Neural cell (in vitro differentiated cells): Measurements from ENCODE around the gene COL23A1. TPM values are rescaled to one million over a fixed set of nuclear protein-coding genes. Genes with fewer than 3 reads are reported as not detected.

ENCODE experiments used
- H2AFZ ChIP-seq: fragments of 200-600, 300-800 bp; sonication (generic), shearing (Covaris generic); 2 replicates; pipeline ENCODE4 v1.6.0; 2014; ENCODE audit warnings: low read depth, mild to moderate bottlenecking, antibody characterized with exemption, low read length, moderate library complexity
- H3F3A ChIP-seq: fragments of 200-600 bp; shearing (Covaris generic); 2 replicates; pipeline ENCODE4 v1.6.1; 2016; ENCODE audit warnings: mild to moderate bottlenecking, moderate library complexity, mixed read lengths, antibody characterized with exemption, low read length; ENCODE audit not compliant: insufficient read depth, poor library complexity, severe bottlenecking
- H3K27ac ChIP-seq: fragments of 200-600, 300-800 bp; sonication (generic), shearing (Covaris generic); 2 replicates; pipeline ENCODE4 v1.5.1; 2014; ENCODE audit warnings: mild to moderate bottlenecking, low read length, moderate library complexity
- H3K27me3 ChIP-seq: fragments of 300-800, 200-600 bp; sonication (generic), shearing (Covaris generic); 2 replicates; pipeline ENCODE4 v1.6.0; 2014; ENCODE audit warnings: mild to moderate bottlenecking, low read depth, low read length, moderate library complexity; ENCODE audit not compliant: insufficient read depth
- H3K36me3 ChIP-seq: fragments of 300-800, 200-600 bp; sonication (generic), shearing (Covaris generic); 2 replicates; pipeline ENCODE4 v1.5.1; 2014; ENCODE audit warnings: mild to moderate bottlenecking, antibody characterized with exemption, low read length, moderate library complexity; ENCODE audit not compliant: insufficient read depth
- H3K4me2 ChIP-seq: fragments of 300-800, 200-600 bp; sonication (generic), shearing (Covaris generic); 2 replicates; pipeline ENCODE4 v1.6.0; 2014; ENCODE audit warnings: mild to moderate bottlenecking, low read length
- H3K4me3 ChIP-seq: fragments of 300-800, 200-600 bp; sonication (generic), shearing (Covaris generic); 2 replicates; pipeline ENCODE4 v1.5.1; 2014; ENCODE audit warnings: mild to moderate bottlenecking, low read length, moderate library complexity
- H3K79me2 ChIP-seq: fragments of 200-600 bp; shearing (Covaris generic); replicated peaks from 2 replicates; pipeline ENCODE4 v1.6.0; 2014; ENCODE audit warnings: mild to moderate bottlenecking, low read length, moderate library complexity; ENCODE audit not compliant: insufficient read depth
- H3K9ac ChIP-seq: fragments of 300-800, 200-600 bp; sonication (generic), shearing (Covaris generic); 2 replicates; pipeline ENCODE4 v1.6.1; 2016; ENCODE audit warnings: mild to moderate bottlenecking, low read length, mixed read lengths
- H3K9me2 ChIP-seq: fragments of 200-600 bp; shearing (Covaris generic); 2 replicates; pipeline ENCODE4 v1.6.1; 2016; ENCODE audit warnings: mild to moderate bottlenecking, low read length, mixed read lengths; ENCODE audit not compliant: insufficient read depth
- H3K9me3 ChIP-seq: fragments of 200-600, 300-800 bp; sonication (generic), shearing (Covaris generic); 2 replicates; pipeline ENCODE4 v1.6.1; 2016; ENCODE audit warnings: mild to moderate bottlenecking, mixed run types, low read length, moderate library complexity, mixed read lengths
- H4K20me1 ChIP-seq: fragments of 200-600 bp; shearing (Covaris generic); 2 replicates; pipeline ENCODE4 v1.6.1; 2016; ENCODE audit warnings: mild to moderate bottlenecking, mixed run types; ENCODE audit not compliant: insufficient read depth
- CTCF ChIP-seq: fragments of 450-650 bp; IDR thresholded peaks from 2 replicates; pipeline ENCODE4 v1.5.1; 2014; ENCODE audit warnings: antibody characterized with exemption, mild to moderate bottlenecking, moderate library complexity; ENCODE audit not compliant: poor library complexity, severe bottlenecking
- EP300 ChIP-seq: fragments of 450-650 bp; conservative IDR thresholded peaks from 2 replicates; pipeline ENCODE4 v1.6.1; 2014; ENCODE audit warnings: antibody characterized with exemption, mild to moderate bottlenecking, moderate library complexity; ENCODE audit not compliant: poor library complexity, severe bottlenecking
- EZH2 ChIP-seq: fragments of 200-600, 300-800 bp; shearing (Covaris generic), sonication (generic); IDR thresholded peaks from 2 replicates; pipeline ENCODE4 v1.6.1; 2014; ENCODE audit warnings: antibody characterized with exemption, low read length, borderline replicate concordance, mild to moderate bottlenecking; ENCODE audit not compliant: insufficient read depth, poor library complexity, severe bottlenecking
- MXI1 ChIP-seq: fragments of 450-650 bp; conservative IDR thresholded peaks from 2 replicates; pipeline ENCODE4 v1.6.1; 2014; ENCODE audit warnings: antibody characterized with exemption, mild to moderate bottlenecking; ENCODE audit not compliant: poor library complexity, severe bottlenecking
- POLR2AphosphoS5 ChIP-seq: IDR thresholded peaks from 2 replicates; pipeline ENCODE4 v1.6.1; 2012
- RAD21 ChIP-seq: fragments of 450-650 bp; conservative IDR thresholded peaks from 2 replicates; pipeline ENCODE4 v1.6.1; 2014; ENCODE audit warnings: antibody characterized with exemption, mild to moderate bottlenecking, moderate library complexity
- REST ChIP-seq: IDR thresholded peaks from 2 replicates; pipeline ENCODE4 v1.6.1; 2012; ENCODE audit warnings: borderline replicate concordance
- SMC3 ChIP-seq: fragments of 450-650 bp; conservative IDR thresholded peaks from 2 replicates; pipeline ENCODE4 v1.6.1; 2014; ENCODE audit warnings: antibody characterized with exemption, mild to moderate bottlenecking, moderate library complexity; ENCODE audit not compliant: poor library complexity
- TAF1 ChIP-seq: IDR thresholded peaks from 2 replicates; pipeline ENCODE4 v1.6.1; 2012; ENCODE audit warnings: low read depth
- polyA plus RNA-seq: library from polyadenylated mRNA; depleted of rRNA; stranded (reverse); fragments of >200 nt; gene quantifications from 2 replicates; pipeline ENCODE4 v1.2.3, GENCODE V29; 2014

COL23A1 gene
- polyA plus RNA-seq, 1 donor from 2014 or later: not detected

- H3K9me3 ChIP-seq: no peaks in the 10 kb centered on the region
- TF ChIP-seq EZH2 (no peak), RAD21 (no peak), EP300 (no peak), MXI1 (no peak), SMC3 (no peak), CTCF (no peak), POLR2AphosphoS5 (no peak), REST (no peak), TAF1 (no peak)
- H3K9ac ChIP-seq: no peak overlapping the region
- H2AFZ ChIP-seq: no peak overlapping the region
- H3K4me2 ChIP-seq: no peak overlapping the region
- no peak overlapping the region for H3K4me3 ChIP-seq
- no peaks in the 10 kb centered on the region for H3F3A ChIP-seq
- H3K36me3 ChIP-seq: no peaks in the 10 kb centered on the region
- H3K27me3 ChIP-seq: no peaks in the 10 kb centered on the region
- H3K9me2 ChIP-seq: no peaks in the 10 kb centered on the region
- H3K79me2 ChIP-seq: no peaks in the 10 kb centered on the region
- H3K27ac ChIP-seq: no peak overlapping the region
- no peaks in the 10 kb centered on the region for H4K20me1 ChIP-seq
Observed at GRCh38 chr5:178267876-178268275, 322.3 kb downstream of the COL23A1 start.

GRCh38 chr5:178267245-178267644, 322.9 kb downstream of the COL23A1 start:
- H3K27ac ChIP-seq: no peak overlapping the region
- no peaks in the 10 kb centered on the region for H3K79me2 ChIP-seq
- no peak overlapping the region for H3K4me3 ChIP-seq
- H3F3A ChIP-seq: no peaks in the 10 kb centered on the region
- no peak overlapping the region for H3K9ac ChIP-seq
- H3K27me3 ChIP-seq: no peaks in the 10 kb centered on the region
- H3K4me2 ChIP-seq: no peak overlapping the region
- TF ChIP-seq REST (no peak), RAD21 (no peak), SMC3 (no peak), TAF1 (no peak), MXI1 (no peak), EZH2 (no peak), CTCF (no peak), EP300 (no peak), POLR2AphosphoS5 (no peak)
- H3K9me2 ChIP-seq: no peaks in the 10 kb centered on the region
- no peaks in the 10 kb centered on the region for H4K20me1 ChIP-seq
- H2AFZ ChIP-seq: no peak overlapping the region
- H3K9me3 ChIP-seq: no peaks in the 10 kb centered on the region
- no peaks in the 10 kb centered on the region for H3K36me3 ChIP-seq
